Measurements from ENCODE around the gene PDE6H.
A peak's percentile ranks its signal among the peaks of the same experiment; 100 is the strongest.

PDE6H gene

DNA sequence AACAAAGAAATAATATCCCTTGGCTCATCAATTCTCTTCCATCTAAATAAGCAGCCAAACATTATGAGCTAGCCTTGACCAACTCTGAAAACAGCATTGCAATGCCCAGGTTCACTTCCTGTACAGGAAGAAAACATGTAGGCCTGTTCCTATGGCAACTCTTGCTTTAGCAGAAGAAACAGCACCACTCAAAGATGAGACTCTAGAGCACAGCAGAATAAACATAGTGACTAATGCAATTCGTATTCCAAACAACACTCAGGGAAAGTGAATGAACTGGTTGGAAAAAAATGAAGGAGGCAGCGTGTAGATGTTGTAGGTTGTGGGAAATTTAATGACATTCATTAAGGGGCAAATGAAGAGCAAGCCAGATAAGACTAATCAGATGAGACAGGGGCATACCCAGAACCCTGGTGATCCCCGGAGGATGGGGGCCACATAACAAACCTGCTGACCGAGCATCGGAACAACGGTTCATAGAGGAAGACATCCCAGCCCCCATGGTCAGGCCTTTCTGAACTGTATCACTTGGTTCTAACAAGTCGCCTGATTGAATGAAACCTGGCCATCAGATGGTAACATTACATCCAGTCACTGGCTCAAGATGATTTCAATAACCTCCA, 20.4 kb upstream of the PDE6H start:
- DNase-seq, result no peak

DNA sequence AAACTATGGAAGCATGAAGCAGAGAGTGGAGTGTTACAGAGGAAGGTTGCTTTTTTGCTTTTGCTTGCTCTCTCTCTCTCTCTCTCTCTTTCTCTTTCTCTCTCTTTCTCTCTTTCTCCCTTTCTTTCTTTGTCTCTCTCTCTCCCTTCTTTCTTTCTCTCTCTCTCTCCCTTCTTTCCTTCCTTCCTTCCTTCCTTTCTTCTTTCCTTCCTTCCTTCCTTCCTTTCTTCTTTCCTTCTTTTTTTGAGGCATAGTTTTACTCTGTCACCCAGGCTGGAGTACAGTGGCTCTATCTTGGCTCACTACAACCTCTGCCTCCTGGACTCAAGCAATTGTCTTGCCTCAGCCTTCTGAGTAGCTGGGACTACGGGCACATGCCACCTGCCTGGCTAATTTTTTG, 19.1 kb upstream of the PDE6H start:
- no peak for DNase-seq

DNA sequence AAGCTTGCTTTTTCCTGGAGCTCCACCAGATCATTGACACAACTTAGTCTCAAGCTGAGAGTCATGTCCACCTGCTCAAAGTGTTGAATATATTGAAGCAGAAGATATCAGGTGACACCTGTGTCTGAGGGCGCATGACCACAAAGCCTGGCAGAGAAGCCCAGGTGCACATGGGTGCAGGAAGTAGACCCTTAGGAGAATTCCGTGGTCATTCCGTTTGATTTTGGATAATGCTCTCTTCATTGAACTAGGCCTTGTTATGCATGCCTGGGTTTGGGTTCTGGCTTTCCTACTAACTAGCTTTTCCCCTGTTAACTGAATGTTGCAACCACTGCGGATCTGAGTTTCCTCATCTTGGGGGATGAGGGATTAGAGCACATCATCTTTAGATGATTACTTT, 18.6 kb upstream of the PDE6H start:
- DNase-seq, result no peak

DNA sequence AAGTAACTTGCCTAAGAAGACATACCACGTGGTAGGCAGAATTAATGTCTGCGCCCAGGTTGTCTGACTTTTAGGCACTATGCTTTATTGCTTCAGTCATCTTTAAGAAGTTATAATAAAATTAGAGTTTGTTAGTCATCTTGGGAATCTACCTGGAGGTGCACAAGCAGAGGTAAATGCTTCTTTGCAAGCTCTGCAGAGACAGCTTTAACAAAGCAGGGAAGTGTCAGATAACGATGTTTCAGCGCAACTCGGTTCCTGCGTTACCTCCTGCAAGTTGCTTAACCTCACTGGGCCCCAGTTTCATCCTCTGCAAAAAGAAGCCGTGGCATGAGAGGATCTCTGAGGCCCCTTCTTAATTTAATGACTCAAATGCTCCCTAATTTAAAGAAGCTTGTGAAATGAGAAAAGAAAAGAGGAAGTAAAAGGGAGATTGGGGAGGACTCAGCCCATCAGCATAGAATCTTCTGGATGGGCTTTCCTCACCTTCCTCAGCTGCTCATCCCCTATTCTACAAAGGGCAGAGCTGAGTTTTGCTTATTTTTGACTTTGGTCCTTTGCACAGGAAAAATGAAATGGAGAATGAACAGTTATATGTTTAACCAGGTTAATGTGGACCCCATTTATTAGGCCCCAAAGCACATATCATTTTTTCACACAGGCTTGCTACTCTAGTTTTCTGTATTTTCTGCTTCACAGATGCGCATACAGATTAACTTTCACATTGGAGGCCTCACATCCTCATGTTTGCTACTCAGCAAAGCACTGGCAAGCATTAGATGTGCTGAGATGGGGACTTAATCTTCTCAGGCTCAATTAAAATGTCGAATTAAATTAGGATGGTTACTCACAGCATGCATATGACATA, 16.6 kb upstream of the PDE6H start:
- peak; percentile 49 to 54 for DNase-seq

DNA sequence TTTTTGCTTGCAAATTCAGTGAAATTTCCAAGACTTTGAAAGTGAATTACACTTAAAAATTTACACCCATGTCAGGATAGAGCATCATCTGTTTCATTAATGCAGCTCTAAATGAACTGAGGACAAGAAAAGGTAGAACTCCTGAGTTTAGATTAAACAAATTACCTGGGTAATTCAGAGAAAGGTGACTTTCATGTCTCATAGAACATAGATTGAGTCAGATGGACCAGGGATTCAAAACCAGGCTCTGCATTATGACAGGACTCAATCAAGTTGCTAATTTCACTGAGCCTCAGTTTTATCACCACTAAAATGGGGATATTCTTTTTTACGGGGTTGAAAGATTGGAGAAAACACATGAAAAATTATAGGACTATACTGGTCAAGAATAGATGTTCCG, 15.9 kb upstream of the PDE6H start:
- DNase-seq, result no peak

DNA sequence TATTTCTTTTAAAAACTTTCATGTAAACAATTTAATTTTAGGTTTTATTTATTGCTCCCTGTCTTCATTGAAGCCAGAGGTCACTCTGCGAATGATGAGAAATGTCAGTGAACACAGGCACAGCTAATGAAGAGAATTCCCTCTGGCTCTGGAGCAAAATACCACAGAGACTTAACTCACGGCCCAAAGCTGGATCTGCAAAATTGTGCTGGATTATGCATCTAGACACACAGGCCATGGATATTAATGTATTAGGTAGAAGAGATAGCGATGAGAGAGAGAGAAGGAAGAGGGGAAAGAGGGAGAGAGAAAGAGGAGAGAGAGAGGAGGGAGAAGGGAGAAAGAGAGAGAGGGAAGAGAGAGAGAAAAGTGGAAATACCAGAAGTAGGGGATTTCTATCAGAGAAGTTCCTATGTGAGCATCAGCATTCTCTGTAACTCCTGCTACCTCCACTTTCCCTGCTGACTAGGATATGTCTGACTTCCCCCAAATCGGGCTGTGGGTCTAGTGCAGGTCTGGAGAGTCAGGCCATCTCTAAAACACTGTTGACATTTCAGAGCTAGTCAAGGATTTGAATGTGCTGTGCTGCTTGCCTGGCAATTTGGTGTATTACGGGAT, 15.2 kb upstream of the PDE6H start:
- DNase-seq, result no peak

DNA sequence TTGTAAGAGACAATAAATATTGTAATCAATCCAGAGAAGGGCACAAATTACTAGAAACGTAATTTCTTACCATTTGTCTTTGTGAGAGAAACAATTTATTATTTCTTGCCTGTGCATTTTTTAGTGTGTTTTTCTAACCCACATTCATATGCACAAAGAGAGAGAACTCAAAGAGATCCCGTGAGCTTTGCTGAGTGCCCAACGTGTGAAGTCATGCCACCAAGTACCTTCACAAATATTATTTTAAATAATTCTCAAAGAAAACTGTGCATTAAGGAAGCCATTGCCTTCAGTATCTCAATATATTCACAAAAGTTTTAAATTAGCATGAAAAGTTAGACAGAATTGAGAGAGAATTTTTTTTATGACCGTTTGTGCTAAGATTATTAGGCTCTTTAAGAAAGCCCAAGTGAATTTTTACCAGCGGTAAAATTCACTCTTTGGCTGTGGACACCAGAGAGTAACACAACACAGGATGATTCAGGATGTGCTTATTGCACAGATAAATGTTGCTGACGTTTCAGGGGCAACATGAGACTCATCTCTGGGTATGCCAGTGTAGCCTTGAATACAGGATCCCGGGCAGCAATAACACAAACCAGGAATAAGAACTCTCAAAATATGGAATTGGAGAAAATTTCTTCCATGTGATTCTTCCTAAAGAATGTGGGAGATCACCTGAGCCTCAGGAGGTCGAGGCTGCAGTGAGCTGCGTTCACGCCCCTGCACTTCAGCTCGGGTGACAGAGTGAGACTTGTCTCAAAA, 14.3 kb upstream of the PDE6H start:
- no peak for DNase-seq

DNA sequence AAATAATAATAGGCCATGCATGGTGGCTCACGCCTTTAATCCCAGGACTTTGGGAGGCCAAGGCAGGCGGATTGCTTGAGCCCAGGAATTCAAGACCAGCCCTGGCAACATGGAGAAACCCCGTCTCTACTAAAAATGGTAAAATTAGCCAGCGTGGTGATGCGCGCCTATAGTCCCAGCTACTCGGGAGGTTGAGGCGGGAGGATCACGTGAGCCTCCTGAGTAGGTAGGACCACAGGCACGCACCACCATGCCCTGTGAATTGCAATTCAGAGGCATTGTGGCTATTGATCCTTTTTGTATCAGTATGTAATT, 13.8 kb upstream of the PDE6H start:
- peak in 1 of 2 donors; percentile 55 for DNase-seq

DNA sequence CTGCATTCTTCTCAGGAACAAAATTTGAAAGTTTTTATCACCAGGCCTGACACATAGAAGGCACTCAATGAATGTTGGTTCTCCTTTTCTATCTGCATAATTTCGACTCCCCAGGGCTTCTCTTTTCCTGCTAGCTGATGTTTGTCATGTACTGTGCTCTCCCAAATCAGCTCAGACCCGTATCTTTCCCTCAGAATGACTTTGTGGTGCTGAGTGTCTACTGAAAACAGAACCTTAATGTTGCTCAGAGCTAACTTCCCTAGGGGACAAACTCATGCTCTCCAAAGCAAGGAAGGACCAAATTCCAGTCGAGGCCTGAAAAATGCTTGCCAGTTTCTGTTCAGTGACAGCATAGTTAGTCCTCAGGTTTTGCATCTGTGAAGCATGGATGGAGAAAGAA, 13.4 kb upstream of the PDE6H start:
- DNase-seq, result no peak

DNA sequence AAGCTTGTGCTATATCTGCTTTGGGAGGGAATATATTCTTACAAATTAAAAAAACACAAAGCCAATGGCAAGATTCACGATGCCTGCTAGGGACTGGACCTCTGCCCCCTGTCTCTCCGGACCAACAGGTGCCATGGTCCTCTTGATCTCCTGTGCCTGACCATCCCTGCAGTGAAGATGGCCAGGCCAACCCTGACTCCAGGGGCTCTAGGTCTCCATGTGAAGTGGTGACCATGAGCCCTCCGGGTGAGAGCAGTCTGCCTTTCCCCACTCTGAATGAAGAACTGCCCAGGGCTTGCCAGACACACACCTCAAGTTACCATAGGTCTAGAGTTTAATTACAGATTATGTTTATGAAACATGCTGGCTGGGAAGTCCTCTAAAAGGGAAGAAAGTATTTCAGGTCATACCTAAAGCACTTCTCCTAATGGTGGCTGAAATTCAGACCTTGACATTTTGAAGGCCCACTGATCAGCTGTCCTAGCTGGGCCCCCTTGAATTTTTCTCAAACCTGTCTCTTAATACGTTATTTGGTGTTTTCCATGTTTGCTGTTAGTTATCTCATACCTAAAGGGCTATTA, 12.8 kb upstream of the PDE6H start:
- no peak for DNase-seq

DNA sequence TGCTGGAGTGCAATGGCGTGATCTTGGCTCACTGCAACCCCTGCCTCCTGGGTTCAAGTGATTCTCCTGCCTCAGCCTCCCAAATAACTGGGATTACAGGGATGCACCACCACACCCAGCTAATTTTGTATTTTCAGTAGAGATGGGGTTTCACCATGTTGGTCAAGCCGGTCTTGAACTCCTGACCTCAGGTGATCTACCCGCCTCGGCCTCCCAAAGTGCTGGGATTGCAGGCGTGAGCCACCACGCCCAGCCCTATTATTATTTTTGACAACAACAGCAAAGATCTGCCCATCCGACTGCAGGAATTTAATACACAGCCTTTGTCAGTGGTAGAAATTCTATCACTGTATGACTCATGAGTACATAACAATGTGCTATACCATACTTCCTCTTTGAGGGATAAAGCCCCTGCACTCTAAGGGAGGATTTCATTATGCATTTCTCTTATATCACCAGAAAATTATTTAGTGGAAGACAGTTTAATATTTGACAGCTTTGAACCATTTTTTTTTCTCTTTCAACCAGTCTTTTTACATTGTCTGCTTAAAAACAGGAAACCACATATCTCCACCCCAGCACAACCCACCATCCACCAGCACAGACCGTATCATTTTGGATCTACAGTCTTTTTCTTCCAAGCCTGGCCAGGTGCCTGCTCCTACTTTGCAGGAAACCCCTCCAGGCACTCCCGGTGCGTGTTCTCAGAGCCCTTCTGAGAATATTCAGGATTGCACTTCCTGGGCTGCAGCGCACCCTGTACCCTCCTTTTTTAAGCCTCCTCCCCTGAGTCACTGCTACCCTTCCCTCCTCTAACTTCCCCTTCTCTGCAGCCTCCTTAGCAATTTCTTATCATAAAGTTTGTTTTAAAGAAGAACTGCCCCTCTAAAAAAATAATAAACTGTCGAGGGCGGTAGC, 12.0 kb upstream of the PDE6H start:
- DNase-seq, result peak; percentile 35 to 52

DNA sequence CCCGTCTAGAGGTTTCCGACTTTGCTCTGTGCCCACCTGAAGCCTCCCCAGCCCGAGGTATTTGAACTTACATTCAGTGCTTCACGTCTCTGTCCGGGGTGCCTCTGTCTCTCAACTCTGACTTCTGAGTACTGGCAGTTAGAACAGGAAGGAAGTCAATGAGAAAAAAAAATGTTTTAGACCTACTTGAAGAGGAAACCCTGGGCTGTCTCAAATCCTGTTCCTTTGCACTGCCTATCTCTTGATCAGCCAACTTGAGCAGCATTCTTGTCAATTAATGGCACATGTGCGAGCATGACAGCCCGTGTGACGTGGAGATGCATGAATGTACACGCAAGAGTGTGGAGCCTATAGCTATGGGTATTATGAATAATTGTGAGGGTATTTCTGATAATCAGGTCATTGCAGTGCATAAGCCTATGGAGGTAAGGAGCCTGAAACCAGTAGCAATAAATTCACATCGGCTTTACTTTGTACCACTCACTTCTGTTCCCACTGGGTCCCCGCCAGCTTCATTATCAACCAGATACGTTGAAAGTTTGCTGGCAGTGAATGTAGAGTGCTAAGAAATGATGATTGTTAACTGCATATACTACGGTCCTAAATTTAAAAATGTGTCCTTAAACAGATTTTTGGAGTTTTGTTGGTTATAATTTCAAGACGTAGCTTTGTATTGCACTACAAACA, 11.2 kb upstream of the PDE6H start, which contains the start of gene ARHGDIB:
TSS of gene ARHGDIB (minus strand) at position 136 of the 687 bp plus-strand sequence. CDS start 10,889 bp downstream, outside the sequence.
- DNase-seq, result peak; percentile 67 to 68

DNA sequence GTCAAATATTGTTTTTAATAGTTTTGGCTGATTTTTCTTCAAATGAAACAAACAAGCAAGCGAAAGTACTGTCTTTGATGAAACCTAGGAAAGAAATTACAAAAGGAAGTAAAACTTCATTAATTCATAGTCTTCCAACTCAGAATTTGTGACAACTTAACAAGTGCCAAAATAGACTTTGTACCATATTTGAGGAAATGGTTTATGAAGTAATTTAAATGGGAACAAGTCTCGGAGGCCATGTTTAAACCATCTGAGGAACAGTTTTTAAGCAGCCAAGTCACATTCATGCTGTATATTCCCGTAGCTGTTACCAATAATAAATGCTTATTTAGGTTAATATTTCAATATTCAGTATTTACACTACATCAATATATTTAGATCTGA, 10.7 kb upstream of the PDE6H start:
- no peak for DNase-seq

DNA sequence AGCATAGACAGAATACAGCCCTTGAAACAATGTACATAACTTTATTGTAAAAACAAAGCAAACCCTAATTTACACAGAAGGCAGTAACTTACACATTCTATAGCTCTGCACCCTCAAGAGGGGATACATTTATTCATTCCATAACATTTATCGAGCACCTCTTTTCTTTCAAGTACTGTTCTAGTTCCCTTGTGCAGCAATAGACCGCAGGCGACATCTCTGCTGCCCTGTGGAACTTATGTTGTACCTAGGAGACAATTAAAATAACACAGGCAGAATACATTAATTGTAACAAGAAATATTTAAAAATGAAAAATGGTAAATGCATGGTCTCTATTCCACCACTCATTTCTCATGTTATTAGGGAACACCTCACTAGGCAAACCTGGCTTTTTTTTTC, 10.0 kb upstream of the PDE6H start:
- DNase-seq, result no peak

DNA sequence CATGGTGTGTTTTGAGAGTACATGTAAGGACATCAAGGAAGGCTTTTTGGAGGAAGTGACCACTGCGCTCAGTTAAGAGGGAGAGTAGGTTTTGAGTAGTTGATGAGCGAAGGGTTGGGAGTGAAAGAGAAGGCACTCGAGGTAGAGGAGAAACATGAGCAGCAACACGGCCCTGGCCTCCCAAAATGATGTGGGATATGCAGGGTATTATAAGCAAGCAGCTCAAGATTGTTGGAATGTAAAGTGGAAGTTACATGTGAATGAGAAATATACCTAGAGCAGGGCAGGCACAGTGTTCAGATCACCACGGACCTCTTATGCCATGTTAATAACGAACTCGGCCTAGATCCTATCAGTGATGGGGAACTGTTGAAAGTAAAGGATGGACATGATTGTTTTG, 9.3 kb upstream of the PDE6H start:
- no peak for DNase-seq

DNA sequence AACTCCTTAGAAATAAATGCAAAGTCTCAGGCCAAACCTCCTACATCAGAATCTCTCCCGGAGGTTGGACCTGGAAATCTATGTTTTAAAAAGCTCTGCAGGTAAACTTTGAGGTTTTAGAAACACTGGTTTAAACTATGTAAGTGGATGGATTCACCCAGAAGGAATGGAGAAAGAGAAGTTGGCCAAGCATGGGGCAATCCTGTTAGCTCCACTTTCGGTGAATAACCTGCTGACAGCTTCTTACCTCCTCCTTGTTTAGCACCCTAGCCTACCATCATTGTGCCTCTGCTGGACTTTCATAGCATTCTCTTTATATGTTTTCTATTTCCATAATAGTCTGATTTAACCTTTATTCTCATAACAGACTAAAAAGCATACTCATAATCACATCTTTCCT, 8.4 kb upstream of the PDE6H start:
- no peak for DNase-seq

DNA sequence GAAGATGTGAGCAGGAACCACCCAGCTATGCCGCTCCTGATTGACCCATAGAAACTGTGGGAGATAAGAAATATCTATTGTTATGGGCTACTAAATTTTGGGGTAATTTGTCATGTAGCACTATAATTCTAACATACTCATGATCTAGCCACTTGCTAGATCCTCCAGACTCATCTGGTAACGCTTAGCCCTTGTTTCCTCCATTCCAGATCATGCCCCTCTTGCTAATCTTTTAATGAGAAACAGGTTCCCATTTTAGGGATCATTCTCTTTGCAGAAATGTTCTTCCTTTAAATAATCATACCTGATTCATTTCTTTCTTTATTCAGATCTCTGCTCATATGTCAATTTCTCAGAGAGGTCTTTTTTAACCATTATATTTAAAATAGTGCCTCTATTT, 7.6 kb upstream of the PDE6H start:
- DNase-seq, result no peak

DNA sequence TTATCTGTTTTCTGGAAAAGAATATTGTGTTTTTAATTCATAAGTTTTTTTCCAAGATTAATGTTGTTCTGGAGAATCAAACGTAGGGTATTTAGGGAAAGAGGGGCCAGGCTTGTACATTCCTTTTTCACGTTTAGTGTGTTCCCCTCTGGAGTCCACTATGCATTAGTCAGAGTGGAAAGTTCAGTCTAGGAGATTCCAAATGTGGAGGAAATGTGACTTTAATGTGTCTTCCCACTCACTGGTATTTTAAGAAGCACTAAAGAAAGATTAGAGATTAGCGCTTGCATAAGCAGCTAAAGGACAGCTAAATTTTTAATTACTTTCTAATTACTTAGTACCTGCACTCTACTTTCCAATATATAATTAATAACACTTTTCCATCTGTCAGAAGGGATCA, 4.4 kb upstream of the PDE6H start:
- no peak for DNase-seq

DNA sequence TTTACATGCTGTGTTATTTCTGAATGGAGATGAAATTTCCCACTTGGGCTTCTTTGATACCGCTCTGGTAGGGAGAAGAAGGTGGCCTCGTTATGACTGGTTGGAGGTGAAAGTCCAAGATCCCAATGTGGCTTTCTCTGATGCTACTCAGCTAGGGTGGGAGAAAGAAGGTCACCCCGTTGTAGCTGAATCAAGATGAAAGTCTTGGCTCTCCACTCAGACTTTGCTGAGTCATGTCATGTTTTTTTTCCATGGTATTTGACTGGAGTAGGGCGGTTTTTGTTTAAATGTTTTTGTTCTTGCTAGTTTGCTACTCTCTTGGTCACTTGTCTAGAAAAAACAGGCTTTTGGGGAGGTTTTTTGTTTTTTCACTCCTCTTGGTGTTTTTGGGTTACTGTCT, 2.4 kb upstream of the PDE6H start:
- DNase-seq, result no peak

DNA sequence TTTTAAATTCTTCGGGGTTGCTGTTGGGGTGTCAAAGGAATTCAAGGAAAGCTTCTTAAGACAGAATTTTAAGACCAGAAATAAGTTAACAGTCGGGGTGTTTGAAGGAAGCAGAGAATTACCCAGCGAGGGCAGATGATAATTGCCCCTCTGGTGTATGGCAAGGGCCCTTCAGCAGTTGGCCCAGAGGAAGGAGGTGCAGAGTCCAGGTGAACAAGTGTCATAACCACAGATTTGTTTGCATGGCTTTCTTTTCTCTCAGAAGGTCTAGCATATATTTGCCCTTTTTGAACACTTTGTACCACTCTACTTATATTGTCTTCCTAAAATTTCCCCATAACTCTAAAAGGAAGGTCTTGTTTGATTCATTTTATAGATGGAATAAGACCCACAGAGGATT, 1.8 kb downstream of the PDE6H start:
- DNase-seq, result no peak

DNA sequence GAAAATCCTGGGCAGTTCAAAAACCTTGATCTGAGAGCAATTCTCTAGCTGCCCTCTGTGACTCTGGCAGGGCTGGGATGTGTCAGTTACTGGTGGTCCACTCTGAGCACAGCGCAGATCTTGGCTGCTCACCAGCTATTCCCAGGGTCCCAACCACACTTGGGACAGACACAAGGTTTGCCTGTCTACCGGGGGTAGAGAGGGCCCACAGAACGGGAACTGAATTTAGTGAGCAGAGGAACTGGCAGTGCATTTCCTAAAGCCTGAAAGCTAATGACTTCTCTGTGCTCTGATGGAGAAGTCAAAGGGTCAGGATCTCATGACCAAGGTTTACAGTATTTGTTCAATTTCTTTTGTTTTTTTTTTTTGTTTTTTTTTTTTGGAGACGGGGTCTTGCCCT, 2.6 kb downstream of the PDE6H start:
- no peak for DNase-seq
